ENCODE measurements around the gene GPR31.

DNA sequence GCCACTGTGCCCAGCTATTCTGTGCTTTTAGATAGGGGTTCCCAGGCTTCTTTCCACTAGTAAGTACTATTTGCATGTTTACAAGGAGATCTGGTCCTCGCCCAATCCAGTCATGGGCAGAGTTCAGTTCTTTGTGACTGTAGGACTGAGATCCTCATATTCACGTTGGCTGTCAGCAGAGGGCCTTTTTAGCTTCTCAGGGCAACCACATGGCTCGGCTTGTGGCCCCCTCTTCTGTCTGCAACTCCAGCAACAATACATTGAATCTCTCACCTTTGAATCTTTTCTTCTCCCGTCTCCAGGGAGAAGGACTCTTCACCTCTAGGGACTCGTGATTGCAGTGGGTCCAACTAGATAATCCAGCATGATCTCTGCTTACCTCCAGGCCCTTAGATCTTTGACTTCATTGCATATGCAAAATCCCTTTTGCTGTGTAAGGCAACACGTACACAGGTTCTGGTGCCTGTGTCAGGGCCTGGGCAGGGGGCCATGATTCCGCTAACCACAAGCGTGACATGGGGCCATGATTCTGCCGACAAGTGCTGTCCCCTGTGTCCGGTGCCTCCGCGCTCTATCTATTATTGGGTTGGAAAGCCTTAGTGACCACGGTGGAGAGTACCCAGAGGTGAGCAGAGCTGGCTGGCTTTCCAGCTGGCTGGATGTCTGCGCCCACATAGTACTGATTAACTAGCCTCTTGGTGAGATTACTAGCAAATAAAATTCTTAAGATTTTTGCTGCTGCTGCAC, 29.8 kb downstream of the GPR31 start:
- TF ChIP-seq, protein P1, sequence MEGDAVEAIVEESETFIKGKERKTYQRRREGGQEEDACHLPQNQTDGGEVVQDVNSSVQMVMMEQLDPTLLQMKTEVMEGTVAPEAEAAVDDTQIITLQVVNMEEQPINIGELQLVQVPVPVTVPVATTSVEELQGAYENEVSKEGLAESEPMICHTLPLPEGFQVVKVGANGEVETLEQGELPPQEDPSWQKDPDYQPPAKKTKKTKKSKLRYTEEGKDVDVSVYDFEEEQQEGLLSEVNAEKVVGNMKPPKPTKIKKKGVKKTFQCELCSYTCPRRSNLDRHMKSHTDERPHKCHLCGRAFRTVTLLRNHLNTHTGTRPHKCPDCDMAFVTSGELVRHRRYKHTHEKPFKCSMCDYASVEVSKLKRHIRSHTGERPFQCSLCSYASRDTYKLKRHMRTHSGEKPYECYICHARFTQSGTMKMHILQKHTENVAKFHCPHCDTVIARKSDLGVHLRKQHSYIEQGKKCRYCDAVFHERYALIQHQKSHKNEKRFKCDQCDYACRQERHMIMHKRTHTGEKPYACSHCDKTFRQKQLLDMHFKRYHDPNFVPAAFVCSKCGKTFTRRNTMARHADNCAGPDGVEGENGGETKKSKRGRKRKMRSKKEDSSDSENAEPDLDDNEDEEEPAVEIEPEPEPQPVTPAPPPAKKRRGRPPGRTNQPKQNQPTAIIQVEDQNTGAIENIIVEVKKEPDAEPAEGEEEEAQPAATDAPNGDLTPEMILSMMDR (IDR thresholded peaks at IDR 0.05; ENCODE audit: low read length) = no peak
- no peak for TF ChIP-seq EZH2phosphoT487 (IDR thresholded peaks at IDR 0.05; ENCODE audit: low read length)

Measured in MM.1S (cell line).